ENCODE measurements around the gene SLC13A3. TPM values are rescaled to one million over a fixed set of nuclear protein-coding genes. Genes with fewer than 3 reads are reported as not detected.

SLC13A3 gene
- total RNA-seq, 1 donor from 2014 or later: 1.8 TPM

- DNase-seq: no peak
Measured at GRCh38 chr20:46635514-46636136, 15.6 kb downstream of the SLC13A3 start.

GRCh38 chr20:46634528-46634927, 16.7 kb downstream of the SLC13A3 start:
- DNase-seq: no peak

DNA sequence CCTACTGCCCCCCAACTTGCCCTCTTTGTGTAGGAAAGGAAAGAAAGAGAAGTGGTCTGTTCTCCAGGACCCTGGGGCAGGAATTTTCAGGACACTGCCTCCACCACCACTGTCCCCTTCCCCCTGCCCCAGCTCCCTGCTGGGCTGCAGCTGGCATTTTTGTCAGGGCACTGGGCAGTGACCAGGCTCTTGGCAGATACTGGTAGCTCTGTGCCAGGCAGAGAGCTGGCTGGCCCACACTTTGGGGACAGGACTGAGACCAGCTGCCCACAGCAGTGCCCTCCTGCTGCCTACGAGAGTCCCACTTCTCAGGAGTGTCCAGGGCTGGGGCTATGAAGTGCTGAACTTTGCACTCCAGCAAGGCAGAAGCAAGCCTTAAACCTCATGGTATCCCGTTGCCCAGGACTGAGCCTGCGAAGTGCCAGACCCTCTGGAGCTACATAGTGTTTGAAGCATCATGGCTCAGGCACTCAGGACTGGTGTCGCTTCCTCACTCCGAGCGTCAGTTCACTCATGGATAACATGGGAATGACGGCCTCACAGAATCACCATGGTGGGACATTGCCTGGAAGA, 19.3 kb downstream of the SLC13A3 start:
- DNase-seq: no peak

- DNase-seq: no peak
Measured at GRCh38 chr20:46631212-46631869, 19.9 kb downstream of the SLC13A3 start.

DNA sequence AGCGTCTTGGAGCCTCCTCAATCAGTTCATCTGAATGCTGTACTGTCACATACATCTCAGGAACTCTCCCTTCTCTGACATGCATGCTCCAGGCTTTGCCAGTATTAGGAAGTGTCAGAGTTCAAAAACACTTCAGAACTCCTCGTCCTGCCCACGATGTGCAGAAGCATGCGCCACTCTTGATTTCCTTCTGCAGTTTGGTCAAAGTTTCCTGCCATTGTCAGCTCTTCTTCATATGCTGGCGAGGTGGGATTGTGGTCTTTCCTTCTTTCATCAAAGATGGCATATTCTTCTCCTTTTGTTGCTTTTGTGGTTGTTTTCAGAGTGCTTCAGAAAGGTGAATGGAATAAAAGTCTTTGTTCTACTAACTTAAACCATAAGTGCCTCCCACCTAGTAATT, 21.0 kb downstream of the SLC13A3 start:
- no peak for DNase-seq

DNA sequence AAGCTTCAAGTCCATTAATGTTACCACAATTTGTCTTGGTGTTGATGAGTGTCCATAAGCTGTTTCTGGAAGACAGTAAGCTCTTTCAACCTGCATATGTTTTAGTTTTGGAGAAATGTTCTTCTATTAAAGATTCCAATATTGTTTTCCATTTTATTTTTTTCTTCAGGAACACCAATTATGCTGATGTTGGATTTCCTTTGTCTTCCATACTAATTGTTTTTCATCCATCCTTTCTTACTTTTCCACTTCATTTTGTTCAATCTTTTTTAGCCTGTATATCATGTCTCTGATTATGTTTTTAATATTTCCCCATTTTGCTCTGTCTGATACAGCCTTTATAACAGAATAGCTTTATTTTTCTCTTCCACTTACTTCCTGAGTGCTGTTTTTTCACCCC, 21.9 kb downstream of the SLC13A3 start:
- DNase-seq: no peak

DNA sequence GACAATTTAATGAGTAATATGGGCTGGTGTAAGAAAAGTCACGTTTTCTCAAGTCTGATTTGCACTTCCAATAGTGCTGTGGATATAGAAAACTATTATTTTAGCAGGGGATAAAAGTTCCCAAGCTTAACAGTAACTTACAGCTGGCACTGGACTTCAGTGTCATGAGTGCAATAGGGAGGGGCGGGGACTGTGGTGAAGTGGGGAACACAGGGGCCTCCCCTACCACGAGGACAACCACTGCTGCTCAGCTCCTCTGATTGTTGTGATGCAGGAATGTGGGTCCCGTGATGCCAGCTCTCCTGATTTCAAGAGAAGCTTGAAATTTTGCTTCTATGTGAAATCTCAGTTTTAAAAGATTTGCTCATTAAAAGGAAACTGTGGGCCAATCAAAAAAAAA, 24.0 kb downstream of the SLC13A3 start:
- no peak for DNase-seq

- no peak for DNase-seq
Measured at GRCh38 chr20:46626758-46627157, 24.5 kb downstream of the SLC13A3 start.

GRCh38 chr20:46625875-46626373, 25.3 kb downstream of the SLC13A3 start:
- no peak for DNase-seq

DNA sequence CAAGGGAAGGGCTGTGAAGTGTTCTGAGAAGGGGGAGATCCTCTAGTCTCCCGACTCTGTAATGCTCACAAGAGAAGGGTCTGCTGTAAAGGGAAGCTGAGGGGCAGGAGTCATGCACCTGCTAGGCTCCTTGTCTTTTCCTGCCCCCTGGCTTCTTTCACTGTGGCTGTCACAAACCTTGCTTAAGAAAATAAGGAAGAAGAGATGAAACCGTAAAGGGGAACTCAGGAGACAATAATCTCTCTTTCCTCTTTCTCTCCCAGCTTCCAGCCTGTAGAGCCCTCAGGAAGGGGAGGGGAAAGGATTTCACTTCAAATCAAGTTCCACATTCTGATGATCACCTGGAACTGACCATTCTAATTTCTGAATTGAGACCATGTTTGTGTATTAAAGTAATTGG, 26.3 kb downstream of the SLC13A3 start:
- no peak for DNase-seq

- DNase-seq: no peak
Measured at GRCh38 chr20:46622165-46622564, 29.1 kb downstream of the SLC13A3 start.

DNA sequence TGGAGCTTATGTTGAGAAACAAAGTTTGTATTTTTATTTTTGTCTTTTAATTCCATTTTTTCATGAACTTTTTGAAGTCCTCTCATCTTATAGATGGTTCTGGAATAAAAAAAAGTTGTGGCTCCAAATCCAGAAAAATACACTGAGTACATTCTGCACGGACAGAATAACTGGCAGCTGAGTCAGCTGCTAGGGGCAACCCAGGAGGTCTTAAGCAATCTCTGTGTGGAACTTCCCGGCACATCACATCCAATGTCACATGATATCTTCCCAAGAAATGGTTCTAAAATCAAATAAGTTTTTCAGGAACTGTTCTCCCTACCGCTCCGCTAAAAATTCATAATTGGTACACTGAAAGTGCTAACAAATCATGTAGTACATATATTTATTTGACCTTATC, 29.8 kb downstream of the SLC13A3 start:
- DNase-seq: no peak

DNA sequence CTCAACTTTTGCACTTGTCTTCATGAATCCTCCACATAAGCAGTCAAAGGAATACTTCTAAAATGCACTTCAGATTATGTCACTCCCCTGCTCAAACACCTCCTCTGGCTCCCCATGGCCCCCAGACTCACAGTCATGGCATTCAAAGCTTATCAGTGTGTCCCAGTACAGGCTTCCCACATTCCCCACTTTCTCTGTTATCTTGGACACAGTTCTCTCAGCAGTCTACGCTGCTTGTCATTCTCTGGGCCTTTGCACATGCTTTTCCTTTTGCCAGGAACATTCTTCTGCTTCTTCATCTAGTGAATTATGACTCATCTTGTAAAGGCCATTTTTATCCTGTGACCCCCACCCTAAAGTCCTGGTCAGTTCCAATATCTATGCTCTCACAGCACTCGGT, 31.8 kb downstream of the SLC13A3 start:
- no peak for DNase-seq

- no peak for DNase-seq
Measured at GRCh38 chr20:46618316-46619100, 32.8 kb downstream of the SLC13A3 start.

DNA sequence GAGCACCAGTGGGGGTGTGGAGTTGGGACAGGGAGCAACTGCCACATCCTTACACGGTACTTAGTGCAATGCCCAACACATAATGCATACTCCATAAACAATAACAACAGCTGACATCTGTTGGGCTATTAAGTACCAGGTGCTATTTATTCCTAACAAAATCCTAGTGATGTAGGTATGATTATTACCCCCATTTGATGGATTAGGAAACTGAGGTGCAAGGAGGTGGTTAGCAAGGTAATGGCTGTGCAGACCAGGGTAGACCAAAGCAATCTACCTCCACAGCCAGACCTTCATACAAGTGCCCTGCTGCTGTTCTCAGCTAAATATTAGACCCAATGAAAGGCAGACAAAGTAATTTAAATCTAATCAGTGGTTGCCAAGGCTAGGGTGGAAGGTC, 36.8 kb downstream of the SLC13A3 start:
- DNase-seq: no peak

DNA sequence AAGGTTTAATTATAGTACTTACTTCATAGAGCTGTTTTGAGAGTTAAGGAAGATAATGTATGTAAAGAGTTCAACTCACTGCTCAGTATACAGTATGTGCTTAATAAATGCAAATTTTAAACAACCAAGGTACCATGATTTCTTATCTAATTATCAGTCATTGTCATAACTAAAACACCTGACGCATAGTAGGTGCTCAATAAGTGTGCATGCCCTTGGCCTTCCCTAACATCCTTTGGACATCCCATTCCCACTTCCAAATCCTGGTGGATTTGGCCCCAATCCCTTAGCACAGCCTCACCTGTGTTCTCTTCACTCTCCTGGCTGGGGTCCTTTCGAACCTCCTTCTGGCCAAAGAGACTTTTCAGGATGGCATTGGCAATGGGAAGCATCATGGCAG, 41.1 kb downstream of the SLC13A3 start:
- no peak for DNase-seq

DNA sequence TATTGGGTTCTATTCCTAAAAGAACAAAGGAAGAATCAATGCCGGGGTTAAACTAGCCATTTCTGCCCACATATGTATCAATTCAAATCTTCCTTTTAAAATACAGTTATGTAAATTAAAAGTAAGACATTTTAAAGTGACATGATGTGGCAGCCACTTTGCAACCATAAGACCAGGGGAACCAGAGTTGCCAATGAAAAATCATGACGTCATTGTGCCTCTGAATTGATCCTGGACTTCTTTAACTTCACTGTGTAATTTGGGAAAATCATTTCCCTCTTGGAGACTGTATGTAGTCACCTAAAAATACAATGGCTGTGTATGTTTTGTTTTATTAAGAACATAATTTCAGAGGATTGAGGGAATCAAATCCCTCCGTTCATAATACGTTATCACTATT, 42.2 kb downstream of the SLC13A3 start:
- DNase-seq: no peak

- DNase-seq: no peak
Measured at GRCh38 chr20:46607849-46608497, 43.3 kb downstream of the SLC13A3 start.

DNA sequence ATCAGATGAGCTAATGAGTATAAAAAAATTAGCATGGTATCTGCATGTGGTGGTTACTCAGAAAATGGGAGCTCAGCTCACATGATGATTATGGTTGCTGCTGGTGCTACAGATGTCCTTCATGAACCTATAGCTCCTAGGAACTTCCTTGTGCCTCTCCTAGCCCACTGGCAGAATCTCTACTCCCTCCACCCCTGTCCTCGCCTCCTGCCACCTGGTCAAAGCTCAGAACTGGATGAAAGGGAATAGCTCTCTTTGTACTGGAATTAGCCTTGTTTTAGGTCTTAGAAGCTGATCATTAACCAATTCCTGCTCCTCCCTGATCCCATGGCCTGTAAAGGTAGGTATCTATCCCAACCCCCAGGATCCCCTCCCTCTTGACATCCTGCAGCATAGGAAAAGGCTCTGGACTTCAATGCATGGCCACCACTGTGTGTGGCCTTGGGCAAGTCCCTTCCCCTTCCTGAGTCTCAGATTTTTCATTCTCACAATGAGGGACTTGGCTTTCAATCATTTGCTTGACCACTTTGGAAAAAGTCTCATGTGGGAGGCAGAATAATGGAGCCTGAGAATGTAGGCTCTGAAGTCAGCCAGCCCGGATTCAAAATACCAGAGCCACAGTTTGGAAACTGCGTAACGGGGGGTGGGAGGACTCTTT, 43.9 kb downstream of the SLC13A3 start:
- DNase-seq: no peak

DNA sequence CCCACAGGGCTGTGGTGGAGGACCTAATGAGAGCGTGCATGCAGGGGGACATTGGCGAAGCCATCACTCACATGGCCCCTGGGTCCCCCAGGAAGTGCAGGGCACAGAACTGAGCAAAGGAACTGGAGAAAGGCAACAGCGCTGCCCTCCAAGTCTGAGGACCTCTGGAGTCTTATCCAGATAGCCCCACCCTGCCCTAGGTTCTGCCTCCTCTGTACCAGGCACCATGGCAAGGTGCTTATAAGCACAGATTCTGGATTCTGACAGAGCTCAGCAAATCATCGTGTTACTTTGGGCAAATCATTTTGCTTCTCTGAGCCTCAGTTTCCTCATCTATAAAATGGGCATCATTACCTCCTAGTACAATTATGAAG, 44.5 kb downstream of the SLC13A3 start:
- no peak for DNase-seq

GRCh38 chr20:46605978-46606816, 45.1 kb downstream of the SLC13A3 start:
- DNase-seq: no peak
